AG08396 (cell line): ENCODE measurements around the gene DRC1.

ENCODE experiments used
- DNase-seq: peaks from one replicate; pipeline ENCODE4 v3.0.0; 2012; ENCODE audit warnings: low spot score, mixed read lengths

DRC1 gene

GRCh38 chr2:26399771-26400376 lies 1.8 kb upstream of the DRC1 start:
- no peak for DNase-seq

DNA sequence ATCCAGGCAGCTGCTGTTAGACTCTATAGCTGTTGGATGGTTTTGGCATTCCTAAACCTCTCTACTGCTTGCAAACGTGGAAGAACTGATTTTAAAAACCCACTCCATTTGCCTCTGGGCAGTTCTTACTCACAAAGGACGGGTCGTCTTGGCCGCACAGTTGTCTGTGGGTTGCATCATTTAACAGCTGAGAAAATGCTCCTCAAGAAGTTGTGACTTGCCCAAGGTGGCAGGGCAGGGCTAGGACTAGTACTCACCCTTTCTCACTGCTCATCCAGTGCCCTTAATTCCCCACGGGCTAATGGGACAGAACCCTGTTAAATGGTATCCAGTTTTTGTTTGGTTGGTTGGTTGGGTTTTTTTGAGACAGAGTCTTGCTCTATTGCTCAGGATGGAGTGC lies 997 bp upstream of the DRC1 start:
- DNase-seq: no peak

- DNase-seq: no peak
Measured at GRCh38 chr2:26407526-26407925, 5.8 kb downstream of the DRC1 start.

DNA sequence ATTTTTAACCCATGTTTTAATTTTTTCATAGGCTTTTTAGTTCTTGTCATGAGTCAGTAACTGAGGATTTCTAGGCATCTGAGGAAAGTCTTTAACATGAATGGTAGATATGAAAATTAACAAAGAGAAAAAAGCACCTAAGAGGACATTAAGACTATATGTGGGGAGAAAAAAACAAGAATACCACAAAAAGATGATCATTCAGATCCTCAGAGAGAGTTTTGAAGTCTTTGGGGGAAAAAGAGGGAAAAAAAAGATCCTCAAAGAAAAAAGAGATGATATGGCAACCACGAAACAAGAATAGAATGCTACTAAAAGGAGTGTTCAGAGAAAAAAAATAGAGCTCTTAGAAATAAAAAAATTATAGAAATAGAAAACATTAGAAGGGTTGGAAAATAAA lies 8.1 kb downstream of the DRC1 start:
- no peak for DNase-seq

- no peak for DNase-seq
Measured at GRCh38 chr2:26410764-26411243, 9.1 kb downstream of the DRC1 start.

DNA sequence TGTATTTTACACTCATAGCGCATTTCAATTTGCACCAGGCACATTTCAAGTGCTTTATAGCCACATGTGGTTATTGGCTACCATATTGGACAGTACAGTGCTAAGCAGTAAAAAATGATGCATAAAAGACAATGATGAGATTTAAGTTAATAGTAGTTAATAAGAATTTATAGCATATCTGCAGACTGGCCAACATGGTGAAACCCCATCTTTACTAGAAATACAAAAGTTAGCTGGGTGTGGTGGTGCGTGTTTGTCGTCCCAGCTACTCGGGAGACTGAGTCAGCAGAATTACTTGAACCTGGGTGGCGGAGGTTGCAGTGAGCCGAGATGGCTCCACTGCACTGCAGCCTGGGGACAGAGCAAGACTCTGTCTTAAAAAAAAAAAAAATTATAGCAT lies 9.7 kb downstream of the DRC1 start:
- no peak for DNase-seq

- no peak for DNase-seq
Measured at GRCh38 chr2:26412091-26412673, 10.5 kb downstream of the DRC1 start.

DNA sequence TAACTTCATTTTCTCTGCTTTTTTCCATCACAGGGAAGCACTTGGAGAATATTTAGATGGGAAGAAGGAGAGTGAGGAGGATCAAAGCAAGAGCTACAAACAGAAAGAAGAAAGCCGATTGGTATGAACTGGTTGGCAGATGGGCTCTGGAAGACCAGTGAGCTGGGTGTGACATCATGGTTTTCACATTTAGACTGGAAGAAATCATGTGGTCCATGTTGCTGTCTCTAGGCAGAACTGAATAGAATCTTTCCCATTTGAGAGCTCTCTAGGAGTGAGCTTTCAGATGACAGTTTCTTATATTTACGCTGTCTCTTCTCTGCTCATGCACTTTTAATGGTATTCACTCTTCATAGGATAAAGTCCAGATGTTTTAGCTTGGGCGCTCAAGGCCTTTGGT lies 12.6 kb downstream of the DRC1 start:
- DNase-seq: no peak

DNA sequence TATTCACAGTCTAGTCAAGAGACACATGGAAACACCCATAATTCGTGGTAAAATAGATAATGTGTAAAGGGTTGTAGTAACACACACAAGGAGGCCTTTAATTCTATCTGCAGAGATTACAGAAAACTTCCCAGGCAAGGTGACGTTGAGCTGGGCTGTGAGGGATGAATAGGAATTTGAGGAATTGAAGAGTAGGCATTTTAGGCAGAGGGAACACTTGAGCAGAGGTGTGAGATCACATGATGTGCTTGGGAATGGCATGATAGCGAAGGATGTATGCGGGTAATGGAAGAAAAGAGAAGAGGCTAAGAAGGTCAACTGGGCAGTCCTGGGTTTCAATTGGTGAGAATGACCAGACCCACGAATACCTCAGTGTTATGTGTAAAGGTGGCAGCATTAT lies 20.2 kb downstream of the DRC1 start:
- DNase-seq: no peak

DNA sequence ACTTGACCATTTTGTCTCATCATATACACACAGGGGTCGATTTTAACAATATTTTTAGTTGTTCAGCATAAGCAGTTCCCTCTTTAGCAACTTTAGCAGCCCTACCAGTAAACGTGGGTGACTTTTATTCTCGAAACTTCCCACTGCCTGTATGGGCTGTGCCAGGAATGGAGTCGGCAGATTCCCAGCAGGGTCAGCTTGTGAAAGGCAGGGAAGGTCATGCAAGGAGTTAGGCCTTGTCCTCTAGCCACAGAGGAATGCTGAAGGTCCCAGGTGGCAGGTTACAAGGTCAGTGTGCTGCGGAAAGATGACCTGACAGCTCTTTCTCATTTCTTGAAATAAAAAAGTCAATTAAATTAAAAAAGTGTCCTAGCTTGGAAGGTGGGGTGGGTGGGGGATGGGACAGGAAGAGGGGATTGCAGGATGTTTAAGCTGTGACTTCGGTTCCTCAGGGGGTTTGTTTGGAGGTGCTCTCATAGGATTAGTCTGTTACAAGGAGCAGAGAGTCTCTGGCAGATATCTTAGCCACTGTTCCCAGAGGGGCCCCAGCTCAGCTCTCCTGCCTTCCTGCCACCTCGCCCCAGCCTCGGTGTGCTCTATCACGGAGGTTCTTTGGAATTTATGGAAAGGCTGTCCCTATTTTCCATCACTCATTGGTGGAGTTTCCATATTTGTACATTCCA lies 21.4 kb downstream of the DRC1 start:
- no peak for DNase-seq

- DNase-seq: no peak
Measured at GRCh38 chr2:26423750-26424149, 22.0 kb downstream of the DRC1 start.

DNA sequence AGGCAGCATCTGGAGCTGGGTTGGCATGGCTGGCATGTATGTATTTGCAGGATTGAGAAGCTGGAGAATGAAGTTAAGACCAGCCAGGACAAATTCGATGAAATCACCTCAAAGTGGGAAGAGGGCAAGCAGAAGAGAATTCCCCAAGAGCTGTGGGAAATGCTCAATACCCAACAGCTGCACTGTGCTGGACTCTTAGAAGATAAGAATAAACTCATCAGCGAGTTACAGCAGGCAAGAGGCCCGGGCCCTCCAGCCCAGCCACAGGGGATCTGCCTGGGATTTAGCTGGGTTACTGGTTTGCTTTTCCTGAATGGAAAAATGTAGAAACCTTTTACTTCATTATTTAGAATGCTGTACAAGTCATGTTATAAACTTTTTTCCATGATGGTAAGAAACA lies 22.5 kb downstream of the DRC1 start:
- no peak for DNase-seq

GRCh38 chr2:26428846-26429245 lies 27.1 kb downstream of the DRC1 start:
- DNase-seq: no peak

- DNase-seq: no peak
Measured at GRCh38 chr2:26429779-26430578, 28.3 kb downstream of the DRC1 start.

DNA sequence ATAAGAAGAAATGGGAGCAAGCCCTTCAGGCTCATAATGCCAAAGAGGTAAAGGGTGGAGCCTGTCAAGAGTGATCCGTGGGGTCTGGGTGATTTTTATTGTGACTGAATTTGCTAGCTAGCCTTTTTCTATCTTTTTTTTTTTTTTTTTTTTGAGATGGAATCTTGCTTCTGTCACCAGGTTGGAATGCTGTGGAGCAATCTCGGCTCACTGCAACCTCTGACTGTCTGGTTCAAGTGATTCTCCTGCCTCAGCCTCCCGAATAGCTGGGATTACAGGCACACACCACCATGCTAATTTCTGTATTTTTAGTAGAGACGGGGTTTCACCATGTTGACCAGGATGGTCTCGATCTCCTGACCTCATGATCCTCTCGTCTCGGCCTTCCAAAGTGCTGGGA lies 29.1 kb downstream of the DRC1 start:
- DNase-seq: no peak

DNA sequence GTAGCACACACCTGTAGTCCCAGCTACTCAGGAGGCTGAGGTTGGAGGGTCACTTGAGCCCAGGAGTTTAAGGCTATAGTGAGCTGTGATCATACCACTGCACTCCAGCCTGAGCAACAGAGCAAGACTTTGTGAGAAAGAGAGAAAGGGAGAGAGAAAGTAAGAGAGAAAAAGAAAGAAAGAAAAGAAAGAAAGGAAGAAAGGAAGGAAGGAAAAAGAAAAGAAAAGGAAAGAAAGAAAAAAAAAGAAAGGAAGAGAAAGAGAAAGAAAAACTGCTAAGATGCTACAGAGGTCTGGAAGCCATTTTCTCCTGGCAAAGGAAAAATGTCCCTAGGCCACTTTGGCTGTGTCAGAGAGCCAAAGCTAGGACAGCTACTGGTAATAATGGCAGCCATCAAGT lies 30.6 kb downstream of the DRC1 start:
- no peak for DNase-seq

DNA sequence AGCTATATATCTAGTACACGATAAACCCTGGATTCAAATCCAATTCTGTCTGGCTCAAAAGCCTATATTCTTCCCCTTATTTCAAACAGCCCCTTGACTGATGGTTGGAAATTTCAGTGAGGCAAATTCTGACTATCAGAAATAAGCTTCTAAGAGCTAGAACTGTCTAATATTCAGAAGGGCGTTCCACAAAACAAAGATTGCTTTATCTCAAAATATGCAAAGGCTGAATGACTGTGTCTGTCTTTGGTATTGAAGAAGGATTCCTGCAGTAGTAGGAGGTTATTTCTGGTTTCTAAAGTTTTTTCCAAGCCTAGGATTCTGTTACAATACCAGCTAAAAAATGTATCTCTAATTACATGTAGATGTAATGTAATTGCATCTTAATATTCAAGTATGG lies 31.1 kb downstream of the DRC1 start:
- no peak for DNase-seq

- no peak for DNase-seq
Measured at GRCh38 chr2:26435106-26435505, 33.4 kb downstream of the DRC1 start.

DNA sequence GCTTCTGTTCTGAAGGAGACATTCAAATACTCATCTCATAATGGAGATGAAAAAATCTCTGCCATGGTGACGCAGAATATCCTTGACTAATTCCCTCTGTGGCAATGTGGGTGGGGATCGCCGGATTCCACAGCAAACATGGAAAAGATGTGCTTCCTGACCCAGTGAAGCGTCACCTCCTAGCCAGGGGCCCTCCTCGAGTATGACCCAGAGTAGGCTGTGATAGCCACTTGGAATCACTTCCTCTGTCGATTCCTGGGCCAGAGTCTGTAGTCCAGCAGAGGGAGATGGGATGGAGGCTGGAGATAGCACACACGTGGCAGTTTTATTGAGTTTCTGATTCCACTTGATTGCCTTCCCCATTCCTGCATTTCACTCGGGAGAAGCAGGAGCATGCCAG lies 36.8 kb downstream of the DRC1 start:
- no peak for DNase-seq

GRCh38 chr2:26438926-26439325 lies 37.2 kb downstream of the DRC1 start:
- DNase-seq: no peak

DNA sequence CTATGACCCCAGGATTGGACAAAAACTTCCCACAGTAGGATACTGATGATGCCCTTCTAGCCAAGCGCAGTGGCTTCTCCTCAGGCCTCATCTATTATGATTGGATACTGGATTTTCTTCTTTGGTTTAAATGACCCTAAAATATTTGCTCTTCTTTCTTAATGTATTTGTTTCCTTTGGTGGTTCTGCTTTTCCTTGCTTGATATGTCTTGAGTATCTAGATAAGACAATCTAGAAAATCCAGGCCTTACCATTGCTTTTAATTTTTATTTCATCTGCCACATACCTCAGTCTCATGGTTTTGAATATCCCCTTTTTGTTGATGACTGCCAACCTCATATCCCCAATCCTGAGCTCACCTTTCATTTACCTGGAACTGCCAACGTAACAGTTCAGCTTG lies 40.6 kb downstream of the DRC1 start:
- no peak for DNase-seq

GRCh38 chr2:26442707-26443106 lies 41.0 kb downstream of the DRC1 start:
- DNase-seq: no peak

DNA sequence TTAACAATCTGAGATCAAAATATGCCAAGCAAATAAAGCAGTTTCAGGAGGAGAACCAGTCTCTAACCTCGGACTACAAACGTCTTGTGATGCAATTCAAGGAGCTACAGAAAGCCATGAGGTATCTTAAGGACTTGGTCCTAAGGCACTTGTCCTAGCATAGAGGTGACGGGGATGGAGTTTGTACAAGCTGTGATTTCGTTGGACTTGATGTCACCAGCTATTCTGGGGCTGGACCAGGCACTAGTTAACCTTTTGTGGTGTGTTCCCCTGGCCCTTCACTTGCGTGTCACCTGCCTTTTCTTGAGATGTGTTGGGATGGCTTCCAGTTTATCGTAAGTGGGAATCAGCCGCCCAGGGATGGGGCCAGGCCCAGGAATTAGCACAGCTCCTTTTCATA lies 42.5 kb downstream of the DRC1 start:
- DNase-seq: no peak
